A549 (cell line): ENCODE data around the gene ARF1. TPM values are rescaled to one million over a fixed set of nuclear protein-coding genes. Genes with fewer than 3 reads are reported as not detected.

Experiments used
- ATAC-seq, 2 experiments: fragments of 200-7000 bp in 1 of 2; fragments of >200 bp in 1 of 2; cut with Nextera tagmentation in 1 of 2; cut with Tn5 transposase in 1 of 2; 3 replicates each; pipeline versions ENCODE4 v1.8.0 to v1.9.1; 2018 to 2020; ENCODE audit warnings: mild to moderate bottlenecking in 1 of 2, moderate library complexity in 1 of 2
- CTCF ChIA-PET: fragments of 300-600 bp; sonication (Branson Sonifier 250); formaldehyde crosslinking; extraction: SDS; loops from one replicate; lab custom pipeline; 2021; ENCODE audit warnings: antibody characterized with exemption, inconsistent platforms; lab: Yijun Ruan, JAX
- POLR2A ChIA-PET: fragments of 350-600 bp; formaldehyde crosslinking; extraction: SDS; loops from one replicate; lab custom pipeline; 2021; ENCODE audit warnings: antibody characterized with exemption, inconsistent platforms; lab: Yijun Ruan, JAX
- DNase-seq, 2 experiments: peaks; one replicate each; pipeline versions ENCODE4 v3.0.0 to v3.0.0-alpha.2; 2011 to 2016; ENCODE audit warnings: low read depth in 1 of 2, low spot score in 1 of 2
- FAIRE-seq: peaks from 2 replicates; lab custom pipeline; 2011; peaks lifted over from hg19 to GRCh38; lab: Jason Lieb, UNC
- H3K27ac ChIP-seq, 2 experiments: fragments of >200 bp; sonication (Bioruptor Twin); formaldehyde crosslinking; 3 replicates each; pipeline ENCODE4 v1.5.1; 2016 to 2017
- H3K4me1 ChIP-seq: fragments of >200 bp; sonication (Bioruptor Twin); formaldehyde crosslinking; 3 replicates; pipeline ENCODE4 v1.6.1; 2016
- H3K4me2 ChIP-seq: fragments of >200 bp; sonication (Bioruptor Twin); formaldehyde crosslinking; 3 replicates; pipeline ENCODE4 v1.6.1; 2016
- H3K4me3 ChIP-seq: fragments of >200 bp; sonication (Bioruptor Twin); formaldehyde crosslinking; 3 replicates; pipeline ENCODE4 v1.5.1; 2016
- H3K9me3 ChIP-seq: fragments of >200 bp; sonication (Bioruptor Twin); formaldehyde crosslinking; 3 replicates; pipeline ENCODE4 v1.6.1; 2016
- ATOH8 ChIP-seq: fragments of 250-450 bp; sonication (Bioruptor Pico); IDR thresholded peaks from 2 replicates; pipeline ENCODE4 v1.5.0; 2020; ENCODE audit warnings: low read depth, mild to moderate bottlenecking, moderate library complexity
- BHLHE40 ChIP-seq: IDR thresholded peaks from 2 replicates; pipeline ENCODE4 v1.6.1; 2012; ENCODE audit warnings: low read depth, low read length, inconsistent platforms
- CBX2 ChIP-seq: fragments of 200-600 bp; sonication (generic); IDR thresholded peaks from 2 replicates; pipeline ENCODE4 v1.6.1; 2016; ENCODE audit warnings: low read depth, mild to moderate bottlenecking, borderline replicate concordance
- CHD4 ChIP-seq: fragments of 200-600 bp; sonication (generic); IDR thresholded peaks from 2 replicates; pipeline ENCODE4 v1.6.1; 2016; ENCODE audit warnings: antibody characterized with exemption, mild to moderate bottlenecking, borderline replicate concordance
- E2F6 ChIP-seq: IDR thresholded peaks from 2 replicates; pipeline ENCODE4 v1.6.1; 2012; ENCODE audit warnings: low read depth, borderline replicate concordance
- ESRRA ChIP-seq: fragments of 150-350 bp; IDR thresholded peaks from 2 replicates; pipeline ENCODE4 v1.6.1; 2014; ENCODE audit warnings: mild to moderate bottlenecking, low read length, borderline replicate concordance
- HES2 ChIP-seq: fragments of >200 bp; sonication (Bioruptor Twin); formaldehyde crosslinking; IDR thresholded peaks from 2 replicates; pipeline ENCODE4 v1.6.1; 2016
- HEYL ChIP-seq: fragments of 250-450 bp; sonication (Bioruptor Pico); IDR thresholded peaks from 2 replicates; pipeline ENCODE4 v1.8.0; 2021; ENCODE audit warnings: mild to moderate bottlenecking, moderate library complexity
- HOXA7 ChIP-seq: fragments of 250-450 bp; sonication (Bioruptor Pico); IDR thresholded peaks from 2 replicates; pipeline ENCODE4 v1.5.0; 2020; ENCODE audit warnings: mild to moderate bottlenecking, moderate library complexity
- HOXB13 ChIP-seq: fragments of 250-450 bp; sonication (Bioruptor Pico); IDR thresholded peaks from 2 replicates; pipeline ENCODE4 v1.5.0; 2020; ENCODE audit warnings: low read depth, mild to moderate bottlenecking, moderate library complexity
- HOXB5 ChIP-seq: fragments of 250-450 bp; sonication (Bioruptor Pico); IDR thresholded peaks from 2 replicates; pipeline ENCODE4 v1.5.0; 2020; ENCODE audit warnings: mild to moderate bottlenecking, moderate library complexity
- MAFK ChIP-seq: fragments of 450-650 bp; IDR thresholded peaks from 2 replicates; pipeline ENCODE4 v1.6.1; 2014; ENCODE audit not compliant: partially characterized antibody
- MAX ChIP-seq: IDR thresholded peaks from 2 replicates; pipeline ENCODE4 v1.6.1; 2012
- NR3C1 ChIP-seq: fragments of >200 bp; sonication (Bioruptor Twin); formaldehyde crosslinking; IDR thresholded peaks from 3 replicates; pipeline ENCODE4 v1.6.1; 2017
- PBX3 ChIP-seq: IDR thresholded peaks from 2 replicates; pipeline ENCODE4 v1.6.1; 2012
- POLR2A ChIP-seq: IDR thresholded peaks from 2 replicates; pipeline ENCODE4 v1.6.1; 2012; ENCODE audit warnings: mild to moderate bottlenecking, low read length
- POLR2AphosphoS2 ChIP-seq: conservative IDR thresholded peaks from 2 replicates; pipeline ENCODE4 v1.6.1; 2012; ENCODE audit warnings: low read length, improper control_type of control experiment, inconsistent platforms
- RAD21 ChIP-seq, 2 experiments: fragments of >200 bp in 1 of 2; sonication (Bioruptor Twin) in 1 of 2; formaldehyde crosslinking in 1 of 2; IDR thresholded peaks in 1 of 2; conservative IDR thresholded peaks in 1 of 2; 2 replicates in 1 of 2; 3 replicates in 1 of 2; pipeline ENCODE4 v1.6.1; 2012 to 2018; ENCODE audit warnings: inconsistent platforms in 1 of 2
- RNF2 ChIP-seq: fragments of 200-600 bp; sonication (generic); IDR thresholded peaks from 2 replicates; pipeline ENCODE4 v1.6.1; 2016; ENCODE audit warnings: low read depth, mild to moderate bottlenecking, antibody characterized with exemption, moderate library complexity, borderline replicate concordance
- SMC3 ChIP-seq: fragments of >200 bp; sonication (Bioruptor Twin); formaldehyde crosslinking; IDR thresholded peaks from 3 replicates; pipeline ENCODE4 v1.6.1; 2018; ENCODE audit warnings: inconsistent platforms
- SREBF2 ChIP-seq: fragments of 450-650 bp; IDR thresholded peaks from 2 replicates; pipeline ENCODE4 v1.6.1; 2014; ENCODE audit warnings: mild to moderate bottlenecking, moderate library complexity
- USF2 ChIP-seq: fragments of 450-650 bp; IDR thresholded peaks from 2 replicates; pipeline ENCODE4 v1.6.1; 2014; ENCODE audit warnings: antibody characterized with exemption
- ZNF302 ChIP-seq: fragments of 250-450 bp; sonication (Bioruptor Pico); IDR thresholded peaks from 2 replicates; pipeline ENCODE4 v1.9.0; 2021; ENCODE audit warnings: inconsistent platforms, mild to moderate bottlenecking, moderate library complexity
- ZSCAN20 ChIP-seq: fragments of 250-450 bp; sonication (Bioruptor Pico); IDR thresholded peaks from 2 replicates; pipeline ENCODE4 v1.8.0; 2022; ENCODE audit warnings: mild to moderate bottlenecking, moderate library complexity
- WGBS: methylation state at CpG from one replicate; pipeline ENCODE4 v1.1.6; 2017; ENCODE audit errors: missing lambda C conversion rate; 5-methylcytosine and 5-hydroxymethylcytosine counted together
- polyA plus RNA-seq, 4 experiments: library from polyadenylated mRNA; depleted of rRNA in 3 of 4; stranded (reverse); fragments of >200 nt; fragmentation: RNase III in 1 of 4; extraction: RNeasy Plus Mini Kit Qiagen cat#74134 plus additional on column Dnase treatment in 1 of 4; gene quantifications; 2 replicates in 3 of 4; 3 replicates in 1 of 4; pipeline ENCODE4 v1.2.3, GENCODE V29; 2011 to 2017

Gene ARF1
- polyA plus RNA-seq, 2 of the 4 experiments (the other 2 are of a cell fraction) = 297 to 376 TPM

- Histone ChIP-seq H3K4me2 (no peak overlapping the region), H3K4me3 (no peak overlapping the region), H3K9me3 (no peaks in the 10 kb centered on the region), H3K27ac (no peak overlapping the region), H3K4me1 (peaks cover 19% of the 10 kb centered on the region)
- no peak for DNase-seq
- POLR2A ChIA-PET = interaction anchor here (3.0 kb wide), 1 partner anchor 21 kb away, joined by 12 read pairs; the partner anchor contains the start of gene IBA57
- TF ChIP-seq RNF2 (no peak), BHLHE40 (no peak), USF2 (no peak), ZSCAN20 (CRISPR knock-in tag) (no peak), HOXB13 (no peak), SREBF2 (no peak), ESRRA (no peak), HEYL (CRISPR knock-in tag) (no peak), ZNF302 (CRISPR knock-in tag) (no peak), MAX (no peak), RAD21 (conservative IDR thresholded peaks at IDR 0.05 in 1 of 2, IDR thresholded peaks at IDR 0.05 in 1 of 2) (no peak), ATOH8 (CRISPR knock-in tag) (no peak), POLR2AphosphoS2 (no peak), MAFK (no peak), HOXA7 (CRISPR knock-in tag) (no peak), POLR2A (no peak), SMC3 (no peak), E2F6 (no peak), HOXB5 (CRISPR knock-in tag) (no peak)
- 91% methylated on average over 6 of the region's 8 CpGs for WGBS
- ATAC-seq = no peak
- CTCF ChIA-PET = interaction anchor here (1.0 kb wide), 1 partner anchor 12 kb away, joined by 3 read pairs; no protein-coding TSS in a partner anchor
- no peak for FAIRE-seq
Observed at GRCh38 chr1:228144993-228145343, 62.5 kb downstream of the ARF1 start.

GRCh38 chr1:228145463-228146416 lies 63.2 kb downstream of the ARF1 start:
- peaks cover 19% of the 10 kb centered on the region for H3K4me1 ChIP-seq

More at GRCh38 chr1:228145463-228146416, 63.2 kb downstream of the ARF1 start:
- CTCF ChIA-PET = no interaction called here
- H3K4me2 ChIP-seq = no peak overlapping the region
- H3K27ac ChIP-seq = no peak overlapping the region
- H3K9me3 ChIP-seq = no peaks in the 10 kb centered on the region
- no peak for TF ChIP-seq HOXB5 (CRISPR knock-in tag)
- TF ChIP-seq NR3C1 = no peak
- no peak for TF ChIP-seq CBX2
- no peak for TF ChIP-seq ESRRA
- TF ChIP-seq HES2 = no peak
- TF ChIP-seq POLR2A = no peak
- TF ChIP-seq PBX3 = no peak
- TF ChIP-seq CHD4 = no peak
- TF ChIP-seq, all 56 proteins: peak for 0
- WGBS = 94% methylated on average over 29 of the region's 31 CpGs
- FAIRE-seq (no peak), ATAC-seq (no peak), DNase-seq (no peak)
- no peak overlapping the region for H3K4me3 ChIP-seq
- POLR2A ChIA-PET = interaction anchor here (1.4 kb wide), 1 partner anchor 19 kb away, joined by 3 read pairs; no protein-coding TSS in a partner anchor
